GM23338 (cell line): ENCODE results near the gene TBC1D7. TPM values are rescaled to one million over a fixed set of nuclear protein-coding genes. Genes with fewer than 3 reads are reported as not detected.

Experiments
- ATAC-seq: fragments of 200-7000 bp; cut with Tn5 transposase; 3 replicates; pipeline ENCODE4 v1.9.1; 2020
- DNase-seq: peaks from one replicate; pipeline ENCODE4 v3.0.0-alpha.2; 2015; ENCODE audit warnings: low spot score
- H2AFZ ChIP-seq: fragments of 200-600 bp; sonication (generic); 2 replicates; pipeline ENCODE4 v1.8.0; 2016; ENCODE audit warnings: antibody characterized with exemption, mild to moderate bottlenecking, moderate library complexity
- H3F3A ChIP-seq: fragments of 200-600 bp; sonication (generic); replicated peaks from 2 replicates; pipeline ENCODE4 v1.8.0; 2017; ENCODE audit warnings: antibody characterized with exemption, mixed run types, low read depth
- H3K27ac ChIP-seq: fragments of 200-600 bp; sonication (generic); 2 replicates; pipeline ENCODE4 v1.6.1; 2016; ENCODE audit warnings: low read depth
- H3K27me3 ChIP-seq: fragments of 200-600 bp; sonication (generic); 2 replicates; pipeline ENCODE4 v1.8.0; 2016; ENCODE audit warnings: mild to moderate bottlenecking, mixed run types, moderate library complexity; ENCODE audit not compliant: insufficient read depth
- H3K36me3 ChIP-seq: fragments of 200-600 bp; sonication (generic); 2 replicates; pipeline ENCODE4 v1.8.0; 2016; ENCODE audit warnings: mild to moderate bottlenecking; ENCODE audit not compliant: insufficient read depth
- H3K4me1 ChIP-seq: fragments of 200-600 bp; sonication (generic); 2 replicates; pipeline ENCODE4 v1.8.0; 2016; ENCODE audit warnings: mild to moderate bottlenecking, moderate library complexity; ENCODE audit not compliant: insufficient read depth
- H3K4me2 ChIP-seq: fragments of 200-600 bp; sonication (generic); 2 replicates; pipeline ENCODE4 v1.7.1; 2017; ENCODE audit warnings: mixed run types
- H3K4me3 ChIP-seq: fragments of 200-600 bp; sonication (generic); 2 replicates; pipeline ENCODE4 v1.6.1; 2016; ENCODE audit warnings: mixed run types
- H3K79me2 ChIP-seq: fragments of 200-600 bp; sonication (generic); replicated peaks from 2 replicates; pipeline ENCODE4 v1.8.0; 2017; ENCODE audit warnings: mild to moderate bottlenecking; ENCODE audit not compliant: insufficient read depth
- H3K9me2 ChIP-seq: fragments of 200-600 bp; sonication (generic); 2 replicates; pipeline ENCODE4 v1.8.0; 2017; ENCODE audit not compliant: insufficient read depth
- H4K20me1 ChIP-seq: fragments of 200-600 bp; sonication (generic); replicated peaks from 2 replicates; pipeline ENCODE4 v1.8.0; 2017; ENCODE audit warnings: mild to moderate bottlenecking; ENCODE audit not compliant: insufficient read depth
- H3K27ac Mint-ChIP-seq: 2 replicates; pipeline ENCODE4 v1.8.0; 2020; ENCODE audit warnings: inconsistent platforms, mild to moderate bottlenecking, moderate library complexity, mixed read lengths
- H3K27me3 Mint-ChIP-seq: 3 replicates; pipeline ENCODE4 v1.8.0; 2022; ENCODE audit warnings: low read depth, mild to moderate bottlenecking, moderate library complexity, mixed read lengths, inconsistent platforms; ENCODE audit not compliant: insufficient read depth, poor library complexity
- H3K36me3 Mint-ChIP-seq: 3 replicates; pipeline ENCODE4 v1.8.0; 2021; ENCODE audit warnings: low read depth, mild to moderate bottlenecking, inconsistent platforms, moderate library complexity, mixed read lengths
- H3K4me1 Mint-ChIP-seq: 3 replicates; pipeline ENCODE4 v1.8.0; 2020; ENCODE audit warnings: mild to moderate bottlenecking, inconsistent platforms, mixed read lengths
- H3K4me3 Mint-ChIP-seq: 3 replicates; pipeline ENCODE4 v1.8.0; 2021; ENCODE audit warnings: moderate library complexity, mild to moderate bottlenecking, inconsistent platforms, mixed read lengths
- H3K9me3 Mint-ChIP-seq: 3 replicates; pipeline ENCODE4 v1.8.0; 2020; ENCODE audit warnings: moderate library complexity, mild to moderate bottlenecking, inconsistent platforms, mixed read lengths
- CREB1 ChIP-seq: fragments of 250-450 bp; sonication (Bioruptor Pico); IDR thresholded peaks from 2 replicates; pipeline ENCODE4 v1.5.0; 2020; ENCODE audit warnings: low read depth, mild to moderate bottlenecking, moderate library complexity
- EZH2 ChIP-seq: fragments of 200-600 bp; sonication (generic); IDR thresholded peaks from one replicate; pipeline ENCODE4 v1.8.0; 2017; ENCODE audit warnings: antibody characterized with exemption, mild to moderate bottlenecking, low read depth; ENCODE audit not compliant: unreplicated experiment
- EZH2phosphoT487 ChIP-seq: fragments of 200-600 bp; sonication (generic); IDR thresholded peaks from one replicate; pipeline ENCODE4 v1.8.1; 2018; ENCODE audit warnings: antibody characterized with exemption; ENCODE audit not compliant: unreplicated experiment
- JUNB ChIP-seq: IDR thresholded peaks from one replicate; pipeline ENCODE4 v1.6.1; 2016; ENCODE audit warnings: antibody characterized with exemption; ENCODE audit not compliant: unreplicated experiment
- NANOG ChIP-seq: IDR thresholded peaks from 2 replicates; pipeline ENCODE4 v1.6.1; 2016; ENCODE audit warnings: antibody characterized with exemption, borderline replicate concordance
- POLR2AphosphoS5 ChIP-seq: IDR thresholded peaks from 2 replicates; pipeline ENCODE4 v1.6.1; 2016; ENCODE audit warnings: antibody characterized with exemption, low read depth
- REST ChIP-seq: IDR thresholded peaks from one replicate; pipeline ENCODE4 v1.6.1; 2018; ENCODE audit warnings: antibody characterized with exemption; ENCODE audit not compliant: unreplicated experiment
- STAT1 ChIP-seq: IDR thresholded peaks from one replicate; pipeline ENCODE4 v1.6.1; 2016; ENCODE audit warnings: antibody characterized with exemption; ENCODE audit not compliant: unreplicated experiment
- ZNF114 ChIP-seq: fragments of 250-450 bp; sonication (Bioruptor Pico); IDR thresholded peaks from 2 replicates; pipeline ENCODE4 v1.5.0; 2020; ENCODE audit warnings: mild to moderate bottlenecking, moderate library complexity
- ZNF331 ChIP-seq: fragments of 250-450 bp; sonication (Bioruptor Pico); IDR thresholded peaks from 2 replicates; pipeline ENCODE4 v1.5.0; 2020; ENCODE audit warnings: low read depth, mild to moderate bottlenecking, moderate library complexity
- ZNF462 ChIP-seq: fragments of 250-450 bp; sonication (Bioruptor Pico); IDR thresholded peaks from 2 replicates; pipeline ENCODE4 v1.5.0; 2020; ENCODE audit warnings: mild to moderate bottlenecking, moderate library complexity
- polyA plus RNA-seq: library from polyadenylated mRNA; unstranded; fragments of >200 nt; fragmentation: Nextera tagmentation; extraction: Ambion mirVana; gene quantifications from 2 replicates; pipeline ENCODE4 v1.2.1, GENCODE V29; 2016
- total RNA-seq: library from RNA; depleted of rRNA; stranded (reverse); fragments of >200 nt; shearing (Covaris generic); gene quantifications from 2 replicates; pipeline ENCODE4 v1.2.3, GENCODE V29; 2014
- TF ChIP-seq, protein P1 (sequence below), 2 experiments: fragments of 200-600 bp in 1 of 2; sonication (generic) in 1 of 2; conservative IDR thresholded peaks; 2 replicates each; pipeline versions ENCODE4 v1.5.1 to v1.6.1; 2016 to 2017; ENCODE audit warnings: antibody characterized with exemption in 2 of 2, low read depth in 2 of 2, mild to moderate bottlenecking in 2 of 2, moderate library complexity in 1 of 2
- TF ChIP-seq, protein P2 (sequence below): IDR thresholded peaks from 2 replicates; pipeline ENCODE4 v1.6.1; 2016; ENCODE audit warnings: antibody characterized with exemption

TBC1D7 gene
- total and polyA plus RNA-seq, 2 experiments from 2014 or later: 62.0 to 70.4 TPM

DNA sequence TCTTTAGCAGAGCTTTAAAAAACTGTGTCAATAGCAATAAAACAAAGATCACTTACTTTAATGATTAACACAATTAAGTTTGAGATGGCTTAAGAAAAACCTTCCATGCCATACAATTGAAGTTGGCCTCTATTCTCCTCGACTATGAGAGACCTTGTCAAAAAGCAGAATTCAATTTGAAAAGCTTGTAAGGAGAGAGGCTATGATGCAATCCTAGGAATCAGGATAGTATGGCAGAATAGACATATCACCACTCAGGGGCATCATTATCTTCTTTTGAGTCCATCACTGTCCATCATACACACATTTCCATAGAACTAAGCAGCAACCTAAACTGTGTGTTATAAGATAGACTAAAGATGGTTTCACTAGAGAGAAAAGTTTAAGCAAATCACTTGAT lies 17.2 kb downstream of the TBC1D7 start:
- Histone ChIP-seq H3F3A (no peaks in the 10 kb centered on the region), H3K4me3 (no peak overlapping the region), H2AFZ (no peak overlapping the region), H3K9me2 (no peaks in the 10 kb centered on the region), H3K4me1 (no peaks in the 10 kb centered on the region), H3K79me2 (no peaks in the 10 kb centered on the region), H3K36me3 (peaks cover 36% of the 10 kb centered on the region; the same call in 1 of the 2 replicates), H3K27ac (no peak overlapping the region), H3K4me2 (no peak overlapping the region), H3K27me3 (no peaks in the 10 kb centered on the region), H4K20me1 (peaks cover 4% of the 10 kb centered on the region; the same call in 1 of the 2 replicates)
- H3K4me1 Mint-ChIP-seq: no peaks in the 10 kb centered on the region
- H3K36me3 Mint-ChIP-seq: peaks cover 51% of the 10 kb centered on the region
- TF ChIP-seq ZNF331 (CRISPR knock-in tag): no peak
- TF ChIP-seq JUNB: no peak
- TF ChIP-seq EZH2phosphoT487: no peak
- no peak for TF ChIP-seq POLR2AphosphoS5
- no peak for TF ChIP-seq REST
- no peak for TF ChIP-seq EZH2
- TF ChIP-seq ZNF462 (CRISPR knock-in tag): no peak
- TF ChIP-seq STAT1: no peak
- TF ChIP-seq CREB1 (CRISPR knock-in tag): no peak
- TF ChIP-seq ZNF114 (CRISPR knock-in tag): no peak
- TF ChIP-seq, protein P1, sequence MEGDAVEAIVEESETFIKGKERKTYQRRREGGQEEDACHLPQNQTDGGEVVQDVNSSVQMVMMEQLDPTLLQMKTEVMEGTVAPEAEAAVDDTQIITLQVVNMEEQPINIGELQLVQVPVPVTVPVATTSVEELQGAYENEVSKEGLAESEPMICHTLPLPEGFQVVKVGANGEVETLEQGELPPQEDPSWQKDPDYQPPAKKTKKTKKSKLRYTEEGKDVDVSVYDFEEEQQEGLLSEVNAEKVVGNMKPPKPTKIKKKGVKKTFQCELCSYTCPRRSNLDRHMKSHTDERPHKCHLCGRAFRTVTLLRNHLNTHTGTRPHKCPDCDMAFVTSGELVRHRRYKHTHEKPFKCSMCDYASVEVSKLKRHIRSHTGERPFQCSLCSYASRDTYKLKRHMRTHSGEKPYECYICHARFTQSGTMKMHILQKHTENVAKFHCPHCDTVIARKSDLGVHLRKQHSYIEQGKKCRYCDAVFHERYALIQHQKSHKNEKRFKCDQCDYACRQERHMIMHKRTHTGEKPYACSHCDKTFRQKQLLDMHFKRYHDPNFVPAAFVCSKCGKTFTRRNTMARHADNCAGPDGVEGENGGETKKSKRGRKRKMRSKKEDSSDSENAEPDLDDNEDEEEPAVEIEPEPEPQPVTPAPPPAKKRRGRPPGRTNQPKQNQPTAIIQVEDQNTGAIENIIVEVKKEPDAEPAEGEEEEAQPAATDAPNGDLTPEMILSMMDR (conservative IDR thresholded peaks at IDR 0.05; ENCODE audit: low read depth in 2 of 2): no peak
- TF ChIP-seq NANOG: no peak
- TF ChIP-seq, protein P2, sequence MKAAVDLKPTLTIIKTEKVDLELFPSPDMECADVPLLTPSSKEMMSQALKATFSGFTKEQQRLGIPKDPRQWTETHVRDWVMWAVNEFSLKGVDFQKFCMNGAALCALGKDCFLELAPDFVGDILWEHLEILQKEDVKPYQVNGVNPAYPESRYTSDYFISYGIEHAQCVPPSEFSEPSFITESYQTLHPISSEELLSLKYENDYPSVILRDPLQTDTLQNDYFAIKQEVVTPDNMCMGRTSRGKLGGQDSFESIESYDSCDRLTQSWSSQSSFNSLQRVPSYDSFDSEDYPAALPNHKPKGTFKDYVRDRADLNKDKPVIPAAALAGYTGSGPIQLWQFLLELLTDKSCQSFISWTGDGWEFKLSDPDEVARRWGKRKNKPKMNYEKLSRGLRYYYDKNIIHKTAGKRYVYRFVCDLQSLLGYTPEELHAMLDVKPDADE: no peak
- H3K27me3 Mint-ChIP-seq: no peaks in the 10 kb centered on the region
- no peak overlapping the region for H3K27ac Mint-ChIP-seq
- H3K9me3 Mint-ChIP-seq: no peaks in the 10 kb centered on the region
- no peak overlapping the region for H3K4me3 Mint-ChIP-seq
- DNase-seq: no peak
- ATAC-seq: no peak
